GM23338 (cell line): ENCODE data around the gene CCDC12. TPM values are rescaled to one million over a fixed set of nuclear protein-coding genes. Genes with fewer than 3 reads are reported as not detected.

Experiments
- ATAC-seq: fragments of 200-7000 bp; cut with Tn5 transposase; 3 replicates; pipeline ENCODE4 v1.9.1; 2020
- DNase-seq: peaks from one replicate; pipeline ENCODE4 v3.0.0-alpha.2; 2015; ENCODE audit warnings: low spot score
- H2AFZ ChIP-seq: fragments of 200-600 bp; sonication (generic); 2 replicates; pipeline ENCODE4 v1.8.0; 2016; ENCODE audit warnings: antibody characterized with exemption, mild to moderate bottlenecking, moderate library complexity
- H3F3A ChIP-seq: fragments of 200-600 bp; sonication (generic); replicated peaks from 2 replicates; pipeline ENCODE4 v1.8.0; 2017; ENCODE audit warnings: antibody characterized with exemption, mixed run types, low read depth
- H3K27ac ChIP-seq: fragments of 200-600 bp; sonication (generic); 2 replicates; pipeline ENCODE4 v1.6.1; 2016; ENCODE audit warnings: low read depth
- H3K27me3 ChIP-seq: fragments of 200-600 bp; sonication (generic); 2 replicates; pipeline ENCODE4 v1.8.0; 2016; ENCODE audit warnings: mild to moderate bottlenecking, mixed run types, moderate library complexity; ENCODE audit not compliant: insufficient read depth
- H3K36me3 ChIP-seq: fragments of 200-600 bp; sonication (generic); 2 replicates; pipeline ENCODE4 v1.8.0; 2016; ENCODE audit warnings: mild to moderate bottlenecking; ENCODE audit not compliant: insufficient read depth
- H3K4me1 ChIP-seq: fragments of 200-600 bp; sonication (generic); 2 replicates; pipeline ENCODE4 v1.8.0; 2016; ENCODE audit warnings: mild to moderate bottlenecking, moderate library complexity; ENCODE audit not compliant: insufficient read depth
- H3K4me2 ChIP-seq: fragments of 200-600 bp; sonication (generic); 2 replicates; pipeline ENCODE4 v1.7.1; 2017; ENCODE audit warnings: mixed run types
- H3K4me3 ChIP-seq: fragments of 200-600 bp; sonication (generic); 2 replicates; pipeline ENCODE4 v1.6.1; 2016; ENCODE audit warnings: mixed run types
- H3K79me2 ChIP-seq: fragments of 200-600 bp; sonication (generic); replicated peaks from 2 replicates; pipeline ENCODE4 v1.8.0; 2017; ENCODE audit warnings: mild to moderate bottlenecking; ENCODE audit not compliant: insufficient read depth
- H3K9me2 ChIP-seq: fragments of 200-600 bp; sonication (generic); 2 replicates; pipeline ENCODE4 v1.8.0; 2017; ENCODE audit not compliant: insufficient read depth
- H4K20me1 ChIP-seq: fragments of 200-600 bp; sonication (generic); replicated peaks from 2 replicates; pipeline ENCODE4 v1.8.0; 2017; ENCODE audit warnings: mild to moderate bottlenecking; ENCODE audit not compliant: insufficient read depth
- H3K27ac Mint-ChIP-seq: 2 replicates; pipeline ENCODE4 v1.8.0; 2020; ENCODE audit warnings: inconsistent platforms, mild to moderate bottlenecking, moderate library complexity, mixed read lengths
- H3K27me3 Mint-ChIP-seq: 3 replicates; pipeline ENCODE4 v1.8.0; 2022; ENCODE audit warnings: low read depth, mild to moderate bottlenecking, moderate library complexity, mixed read lengths, inconsistent platforms; ENCODE audit not compliant: insufficient read depth, poor library complexity
- H3K36me3 Mint-ChIP-seq: 3 replicates; pipeline ENCODE4 v1.8.0; 2021; ENCODE audit warnings: low read depth, mild to moderate bottlenecking, inconsistent platforms, moderate library complexity, mixed read lengths
- H3K4me1 Mint-ChIP-seq: 3 replicates; pipeline ENCODE4 v1.8.0; 2020; ENCODE audit warnings: mild to moderate bottlenecking, inconsistent platforms, mixed read lengths
- H3K4me3 Mint-ChIP-seq: 3 replicates; pipeline ENCODE4 v1.8.0; 2021; ENCODE audit warnings: moderate library complexity, mild to moderate bottlenecking, inconsistent platforms, mixed read lengths
- H3K9me3 Mint-ChIP-seq: 3 replicates; pipeline ENCODE4 v1.8.0; 2020; ENCODE audit warnings: moderate library complexity, mild to moderate bottlenecking, inconsistent platforms, mixed read lengths
- ETS1 ChIP-seq: IDR thresholded peaks from 2 replicates; pipeline ENCODE4 v1.6.1; 2016; ENCODE audit warnings: antibody characterized with exemption
- EZH2 ChIP-seq: fragments of 200-600 bp; sonication (generic); IDR thresholded peaks from one replicate; pipeline ENCODE4 v1.8.0; 2017; ENCODE audit warnings: antibody characterized with exemption, mild to moderate bottlenecking, low read depth; ENCODE audit not compliant: unreplicated experiment
- EZH2phosphoT487 ChIP-seq: fragments of 200-600 bp; sonication (generic); IDR thresholded peaks from one replicate; pipeline ENCODE4 v1.8.1; 2018; ENCODE audit warnings: antibody characterized with exemption; ENCODE audit not compliant: unreplicated experiment
- JUNB ChIP-seq: IDR thresholded peaks from one replicate; pipeline ENCODE4 v1.6.1; 2016; ENCODE audit warnings: antibody characterized with exemption; ENCODE audit not compliant: unreplicated experiment
- polyA plus RNA-seq: library from polyadenylated mRNA; unstranded; fragments of >200 nt; fragmentation: Nextera tagmentation; extraction: Ambion mirVana; gene quantifications from 2 replicates; pipeline ENCODE4 v1.2.1, GENCODE V29; 2016
- total RNA-seq: library from RNA; depleted of rRNA; stranded (reverse); fragments of >200 nt; shearing (Covaris generic); gene quantifications from 2 replicates; pipeline ENCODE4 v1.2.3, GENCODE V29; 2014
- TF ChIP-seq, protein P1 (sequence below): IDR thresholded peaks from one replicate; pipeline ENCODE4 v1.6.1; 2018; ENCODE audit warnings: antibody characterized with exemption; ENCODE audit not compliant: unreplicated experiment
- TF ChIP-seq, protein P2 (sequence below): fragments of 250-450 bp; sonication (Bioruptor Pico); IDR thresholded peaks from 2 replicates; pipeline ENCODE4 v1.5.0; 2020; ENCODE audit warnings: mild to moderate bottlenecking, moderate library complexity

Gene CCDC12
- total and polyA plus RNA-seq, 2 experiments from 2014 or later, result 42.9 to 133 TPM

GRCh38 chr3:46996689-46997452, 20.3 kb upstream of the CCDC12 start:
- Histone ChIP-seq H3K4me2 (no peak overlapping the region), H3K27ac (no peak overlapping the region), H3F3A (no peaks in the 10 kb centered on the region), H2AFZ (no peak overlapping the region), H3K27me3 (no peaks in the 10 kb centered on the region), H3K36me3 (no peaks in the 10 kb centered on the region; the same call in 1 of the 2 replicates), H4K20me1 (no peaks in the 10 kb centered on the region; the same call in 1 of the 2 replicates), H3K4me3 (no peak overlapping the region), H3K9me2 (no peaks in the 10 kb centered on the region), H3K79me2 (no peaks in the 10 kb centered on the region), H3K4me1 (no peaks in the 10 kb centered on the region)
- Mint-ChIP-seq H3K27ac (no peak overlapping the region; the same call in 1 of the 2 replicates), H3K27me3 (peaks cover 15% of the 10 kb centered on the region), H3K4me3 (no peak overlapping the region), H3K9me3 (no peaks in the 10 kb centered on the region), H3K4me1 (peaks cover 5% of the 10 kb centered on the region; the same call in 2 of the 3 replicates), H3K36me3 (peaks cover 6% of the 10 kb centered on the region; the same call in 2 of the 3 replicates)
- no peak for ATAC-seq
- TF ChIP-seq, protein P1, sequence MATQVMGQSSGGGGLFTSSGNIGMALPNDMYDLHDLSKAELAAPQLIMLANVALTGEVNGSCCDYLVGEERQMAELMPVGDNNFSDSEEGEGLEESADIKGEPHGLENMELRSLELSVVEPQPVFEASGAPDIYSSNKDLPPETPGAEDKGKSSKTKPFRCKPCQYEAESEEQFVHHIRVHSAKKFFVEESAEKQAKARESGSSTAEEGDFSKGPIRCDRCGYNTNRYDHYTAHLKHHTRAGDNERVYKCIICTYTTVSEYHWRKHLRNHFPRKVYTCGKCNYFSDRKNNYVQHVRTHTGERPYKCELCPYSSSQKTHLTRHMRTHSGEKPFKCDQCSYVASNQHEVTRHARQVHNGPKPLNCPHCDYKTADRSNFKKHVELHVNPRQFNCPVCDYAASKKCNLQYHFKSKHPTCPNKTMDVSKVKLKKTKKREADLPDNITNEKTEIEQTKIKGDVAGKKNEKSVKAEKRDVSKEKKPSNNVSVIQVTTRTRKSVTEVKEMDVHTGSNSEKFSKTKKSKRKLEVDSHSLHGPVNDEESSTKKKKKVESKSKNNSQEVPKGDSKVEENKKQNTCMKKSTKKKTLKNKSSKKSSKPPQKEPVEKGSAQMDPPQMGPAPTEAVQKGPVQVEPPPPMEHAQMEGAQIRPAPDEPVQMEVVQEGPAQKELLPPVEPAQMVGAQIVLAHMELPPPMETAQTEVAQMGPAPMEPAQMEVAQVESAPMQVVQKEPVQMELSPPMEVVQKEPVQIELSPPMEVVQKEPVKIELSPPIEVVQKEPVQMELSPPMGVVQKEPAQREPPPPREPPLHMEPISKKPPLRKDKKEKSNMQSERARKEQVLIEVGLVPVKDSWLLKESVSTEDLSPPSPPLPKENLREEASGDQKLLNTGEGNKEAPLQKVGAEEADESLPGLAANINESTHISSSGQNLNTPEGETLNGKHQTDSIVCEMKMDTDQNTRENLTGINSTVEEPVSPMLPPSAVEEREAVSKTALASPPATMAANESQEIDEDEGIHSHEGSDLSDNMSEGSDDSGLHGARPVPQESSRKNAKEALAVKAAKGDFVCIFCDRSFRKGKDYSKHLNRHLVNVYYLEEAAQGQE, result no peak
- TF ChIP-seq, protein P2, sequence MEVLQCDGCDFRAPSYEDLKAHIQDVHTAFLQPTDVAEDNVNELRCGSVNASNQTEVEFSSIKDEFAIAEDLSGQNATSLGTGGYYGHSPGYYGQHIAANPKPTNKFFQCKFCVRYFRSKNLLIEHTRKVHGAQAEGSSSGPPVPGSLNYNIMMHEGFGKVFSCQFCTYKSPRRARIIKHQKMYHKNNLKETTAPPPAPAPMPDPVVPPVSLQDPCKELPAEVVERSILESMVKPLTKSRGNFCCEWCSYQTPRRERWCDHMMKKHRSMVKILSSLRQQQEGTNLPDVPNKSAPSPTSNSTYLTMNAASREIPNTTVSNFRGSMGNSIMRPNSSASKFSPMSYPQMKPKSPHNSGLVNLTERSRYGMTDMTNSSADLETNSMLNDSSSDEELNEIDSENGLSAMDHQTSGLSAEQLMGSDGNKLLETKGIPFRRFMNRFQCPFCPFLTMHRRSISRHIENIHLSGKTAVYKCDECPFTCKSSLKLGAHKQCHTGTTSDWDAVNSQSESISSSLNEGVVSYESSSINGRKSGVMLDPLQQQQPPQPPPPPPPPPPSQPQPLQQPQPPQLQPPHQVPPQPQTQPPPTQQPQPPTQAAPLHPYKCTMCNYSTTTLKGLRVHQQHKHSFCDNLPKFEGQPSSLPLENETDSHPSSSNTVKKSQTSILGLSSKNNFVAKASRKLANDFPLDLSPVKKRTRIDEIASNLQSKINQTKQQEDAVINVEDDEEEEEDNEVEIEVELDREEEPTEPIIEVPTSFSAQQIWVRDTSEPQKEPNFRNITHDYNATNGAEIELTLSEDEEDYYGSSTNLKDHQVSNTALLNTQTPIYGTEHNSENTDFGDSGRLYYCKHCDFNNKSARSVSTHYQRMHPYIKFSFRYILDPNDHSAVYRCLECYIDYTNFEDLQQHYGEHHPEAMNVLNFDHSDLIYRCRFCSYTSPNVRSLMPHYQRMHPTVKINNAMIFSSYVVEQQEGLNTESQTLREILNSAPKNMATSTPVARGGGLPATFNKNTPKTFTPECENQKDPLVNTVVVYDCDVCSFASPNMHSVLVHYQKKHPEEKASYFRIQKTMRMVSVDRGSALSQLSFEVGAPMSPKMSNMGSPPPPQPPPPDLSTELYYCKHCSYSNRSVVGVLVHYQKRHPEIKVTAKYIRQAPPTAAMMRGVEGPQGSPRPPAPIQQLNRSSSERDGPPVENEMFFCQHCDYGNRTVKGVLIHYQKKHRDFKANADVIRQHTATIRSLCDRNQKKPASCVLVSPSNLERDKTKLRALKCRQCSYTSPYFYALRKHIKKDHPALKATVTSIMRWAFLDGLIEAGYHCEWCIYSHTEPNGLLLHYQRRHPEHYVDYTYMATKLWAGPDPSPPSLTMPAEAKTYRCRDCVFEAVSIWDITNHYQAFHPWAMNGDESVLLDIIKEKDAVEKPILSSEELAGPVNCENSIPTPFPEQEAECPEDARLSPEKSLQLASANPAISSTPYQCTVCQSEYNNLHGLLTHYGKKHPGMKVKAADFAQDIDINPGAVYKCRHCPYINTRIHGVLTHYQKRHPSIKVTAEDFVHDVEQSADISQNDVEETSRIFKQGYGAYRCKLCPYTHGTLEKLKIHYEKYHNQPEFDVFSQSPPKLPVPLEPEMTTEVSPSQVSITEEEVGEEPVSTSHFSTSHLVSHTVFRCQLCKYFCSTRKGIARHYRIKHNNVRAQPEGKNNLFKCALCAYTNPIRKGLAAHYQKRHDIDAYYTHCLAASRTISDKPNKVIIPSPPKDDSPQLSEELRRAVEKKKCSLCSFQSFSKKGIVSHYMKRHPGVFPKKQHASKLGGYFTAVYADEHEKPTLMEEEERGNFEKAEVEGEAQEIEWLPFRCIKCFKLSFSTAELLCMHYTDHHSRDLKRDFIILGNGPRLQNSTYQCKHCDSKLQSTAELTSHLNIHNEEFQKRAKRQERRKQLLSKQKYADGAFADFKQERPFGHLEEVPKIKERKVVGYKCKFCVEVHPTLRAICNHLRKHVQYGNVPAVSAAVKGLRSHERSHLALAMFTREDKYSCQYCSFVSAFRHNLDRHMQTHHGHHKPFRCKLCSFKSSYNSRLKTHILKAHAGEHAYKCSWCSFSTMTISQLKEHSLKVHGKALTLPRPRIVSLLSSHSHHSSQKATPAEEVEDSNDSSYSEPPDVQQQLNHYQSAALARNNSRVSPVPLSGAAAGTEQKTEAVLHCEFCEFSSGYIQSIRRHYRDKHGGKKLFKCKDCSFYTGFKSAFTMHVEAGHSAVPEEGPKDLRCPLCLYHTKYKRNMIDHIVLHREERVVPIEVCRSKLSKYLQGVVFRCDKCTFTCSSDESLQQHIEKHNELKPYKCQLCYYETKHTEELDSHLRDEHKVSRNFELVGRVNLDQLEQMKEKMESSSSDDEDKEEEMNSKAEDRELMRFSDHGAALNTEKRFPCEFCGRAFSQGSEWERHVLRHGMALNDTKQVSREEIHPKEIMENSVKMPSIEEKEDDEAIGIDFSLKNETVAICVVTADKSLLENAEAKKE (CRISPR knock-in tag), result no peak
- TF ChIP-seq ETS1 (no peak), EZH2 (no peak), EZH2phosphoT487 (no peak), JUNB (no peak)
- DNase-seq, result no peak
